MM.1S (cell line): ENCODE results near the gene APCDD1L.

Source experiments
- DNase-seq: peaks from one replicate; pipeline ENCODE4 v3.0.0-alpha.2; 2015
- H2AFZ ChIP-seq: fragments of 300-600 bp; sonication (generic); 2 replicates; pipeline ENCODE4 v1.6.0; 2016; ENCODE audit warnings: antibody characterized with exemption, low read length
- H3F3A ChIP-seq: fragments of 300-600 bp; sonication (generic); 2 replicates; pipeline ENCODE4 v1.6.1; 2016; ENCODE audit warnings: mild to moderate bottlenecking, antibody characterized with exemption, low read length, moderate library complexity, mixed read lengths; ENCODE audit not compliant: insufficient read depth
- H3K27ac ChIP-seq: fragments of 300-600 bp; sonication (generic); 2 replicates; pipeline ENCODE4 v1.5.1; 2016; ENCODE audit warnings: mild to moderate bottlenecking, low read length
- H3K27me3 ChIP-seq: fragments of 300-600 bp; sonication (generic); replicated peaks from 2 replicates; pipeline ENCODE4 v1.6.0; 2016; ENCODE audit warnings: low read length; ENCODE audit not compliant: insufficient read depth
- H3K36me3 ChIP-seq: fragments of 300-600 bp; sonication (generic); replicated peaks from 2 replicates; pipeline ENCODE4 v1.6.1; 2016; ENCODE audit warnings: mild to moderate bottlenecking, low read length, mixed read lengths; ENCODE audit not compliant: insufficient read depth
- H3K4me1 ChIP-seq: fragments of 300-600 bp; sonication (generic); 2 replicates; pipeline ENCODE4 v1.6.1; 2016; ENCODE audit warnings: low read length, mixed read lengths
- H3K4me2 ChIP-seq: fragments of 300-600 bp; sonication (generic); 2 replicates; pipeline ENCODE4 v1.6.0; 2016; ENCODE audit warnings: low read depth, low read length
- H3K4me3 ChIP-seq: fragments of 300-600 bp; sonication (generic); 2 replicates; pipeline ENCODE4 v1.5.1; 2016; ENCODE audit warnings: low read length, mixed read lengths
- H3K79me2 ChIP-seq: fragments of 300-600 bp; sonication (generic); 2 replicates; pipeline ENCODE4 v1.6.1; 2016; ENCODE audit warnings: mixed run types, low read length, mixed read lengths
- H3K9ac ChIP-seq: fragments of 300-600 bp; sonication (generic); 2 replicates; pipeline ENCODE4 v1.6.1; 2016; ENCODE audit warnings: low read length, mixed read lengths
- H3K9me2 ChIP-seq: fragments of 300-600 bp; sonication (generic); replicated peaks from 2 replicates; pipeline ENCODE4 v1.6.1; 2016; ENCODE audit warnings: mild to moderate bottlenecking, low read length, mixed read lengths; ENCODE audit not compliant: insufficient read depth
- H3K9me3 ChIP-seq: fragments of 300-600 bp; sonication (generic); replicated peaks from 2 replicates; pipeline ENCODE4 v1.6.1; 2016; ENCODE audit warnings: mild to moderate bottlenecking, low read length, mixed read lengths; ENCODE audit not compliant: insufficient read depth
- H4K20me1 ChIP-seq: fragments of 300-600 bp; sonication (generic); 2 replicates; pipeline ENCODE4 v1.6.1; 2016; ENCODE audit warnings: mild to moderate bottlenecking, low read length, moderate library complexity, mixed read lengths; ENCODE audit not compliant: insufficient read depth
- EZH2 ChIP-seq: fragments of 300-600 bp; sonication (generic); optimal IDR thresholded peaks from 2 replicates; pipeline ENCODE3; 2017; ENCODE audit warnings: low read depth, mild to moderate bottlenecking, antibody characterized with exemption, low read length, mixed read lengths
- EZH2phosphoT487 ChIP-seq: fragments of 300-600 bp; sonication (generic); IDR thresholded peaks from 2 replicates; pipeline ENCODE4 v1.6.1; 2018; ENCODE audit warnings: antibody characterized with exemption, low read length
- TF ChIP-seq, protein P1 (sequence below): fragments of 300-600 bp; sonication (generic); IDR thresholded peaks from 2 replicates; pipeline ENCODE4 v1.5.1; 2016; ENCODE audit warnings: antibody characterized with exemption, low read length, mixed read lengths

APCDD1L gene

DNA sequence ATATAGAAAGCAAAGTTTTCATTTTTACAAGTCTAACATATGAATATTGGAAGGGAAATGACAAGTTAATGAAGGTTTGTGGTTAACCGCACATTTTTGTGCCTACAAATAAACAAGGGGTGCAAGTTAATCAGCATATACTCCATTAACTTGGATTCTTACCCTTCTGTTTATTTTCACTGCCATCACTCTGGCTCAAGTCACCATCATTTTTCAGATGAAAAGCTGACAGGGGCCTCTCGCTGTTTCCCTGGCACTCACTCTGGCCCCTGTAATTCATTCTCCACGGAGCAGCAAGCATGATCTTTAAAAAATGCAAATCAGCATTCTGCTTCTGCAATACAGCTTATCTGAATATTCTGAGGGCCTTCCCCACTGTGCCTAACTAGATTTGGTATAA is 29.8 kb downstream of the APCDD1L start:
- Histone ChIP-seq H3K4me1 (no peaks in the 10 kb centered on the region), H3K36me3 (no peaks in the 10 kb centered on the region), H3K9ac (no peak overlapping the region), H3K27me3 (no peaks in the 10 kb centered on the region), H3K4me3 (no peak overlapping the region), H3K79me2 (no peaks in the 10 kb centered on the region), H3K9me3 (no peaks in the 10 kb centered on the region), H2AFZ (no peak overlapping the region), H3K4me2 (no peak overlapping the region), H3F3A (no peaks in the 10 kb centered on the region), H3K9me2 (no peaks in the 10 kb centered on the region), H4K20me1 (no peaks in the 10 kb centered on the region), H3K27ac (no peak overlapping the region)
- TF ChIP-seq EZH2 (no peak), EZH2phosphoT487 (no peak)
- TF ChIP-seq, protein P1, sequence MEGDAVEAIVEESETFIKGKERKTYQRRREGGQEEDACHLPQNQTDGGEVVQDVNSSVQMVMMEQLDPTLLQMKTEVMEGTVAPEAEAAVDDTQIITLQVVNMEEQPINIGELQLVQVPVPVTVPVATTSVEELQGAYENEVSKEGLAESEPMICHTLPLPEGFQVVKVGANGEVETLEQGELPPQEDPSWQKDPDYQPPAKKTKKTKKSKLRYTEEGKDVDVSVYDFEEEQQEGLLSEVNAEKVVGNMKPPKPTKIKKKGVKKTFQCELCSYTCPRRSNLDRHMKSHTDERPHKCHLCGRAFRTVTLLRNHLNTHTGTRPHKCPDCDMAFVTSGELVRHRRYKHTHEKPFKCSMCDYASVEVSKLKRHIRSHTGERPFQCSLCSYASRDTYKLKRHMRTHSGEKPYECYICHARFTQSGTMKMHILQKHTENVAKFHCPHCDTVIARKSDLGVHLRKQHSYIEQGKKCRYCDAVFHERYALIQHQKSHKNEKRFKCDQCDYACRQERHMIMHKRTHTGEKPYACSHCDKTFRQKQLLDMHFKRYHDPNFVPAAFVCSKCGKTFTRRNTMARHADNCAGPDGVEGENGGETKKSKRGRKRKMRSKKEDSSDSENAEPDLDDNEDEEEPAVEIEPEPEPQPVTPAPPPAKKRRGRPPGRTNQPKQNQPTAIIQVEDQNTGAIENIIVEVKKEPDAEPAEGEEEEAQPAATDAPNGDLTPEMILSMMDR, result no peak
- DNase-seq, result no peak

DNA sequence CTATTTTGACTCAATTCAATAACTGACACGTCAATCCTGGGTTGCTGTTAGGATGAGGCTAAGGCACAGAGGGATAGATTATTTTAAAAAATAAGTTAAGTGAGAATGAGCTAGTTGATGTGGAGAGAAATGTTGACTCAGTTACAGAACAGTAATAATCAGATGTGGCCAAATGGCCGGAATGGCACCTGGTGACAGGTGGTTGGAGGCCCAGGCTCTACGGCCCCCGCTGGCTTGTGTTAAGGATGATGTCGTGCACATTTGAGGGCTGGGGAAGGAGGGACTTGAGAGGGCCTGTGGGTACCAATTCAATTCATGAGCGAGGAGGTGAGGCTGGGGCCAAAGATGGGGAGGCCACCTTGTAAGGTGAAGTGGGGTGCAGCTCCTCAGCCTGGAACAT is 31.7 kb downstream of the APCDD1L start:
- H3K9me3 ChIP-seq, result no peaks in the 10 kb centered on the region

DNA sequence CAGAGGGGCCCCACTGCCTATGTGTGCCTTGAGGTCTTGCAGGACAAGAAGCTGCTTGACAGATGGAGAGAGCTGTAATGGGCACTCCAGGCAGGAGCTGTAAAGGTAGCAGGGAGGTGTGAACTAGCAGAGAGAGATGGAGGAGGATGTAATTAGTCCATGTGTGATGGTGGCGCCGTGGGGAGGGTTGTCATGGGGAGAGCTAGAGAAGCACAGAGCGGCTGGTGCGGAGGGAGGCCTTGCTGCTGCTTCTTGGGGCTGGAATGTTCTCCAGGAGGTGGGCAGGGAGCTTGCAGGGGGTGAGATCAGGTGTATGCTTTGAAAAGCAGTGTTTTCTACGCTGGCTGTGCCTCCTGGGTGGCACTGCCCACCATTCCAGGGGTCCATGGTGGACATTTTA is 32.1 kb downstream of the APCDD1L start:
- Histone ChIP-seq H3K27me3 (no peaks in the 10 kb centered on the region), H3K36me3 (no peaks in the 10 kb centered on the region), H3K4me3 (no peak overlapping the region), H3F3A (no peaks in the 10 kb centered on the region), H2AFZ (no peak overlapping the region), H3K9ac (no peak overlapping the region), H4K20me1 (no peaks in the 10 kb centered on the region), H3K4me1 (no peaks in the 10 kb centered on the region), H3K27ac (no peak overlapping the region), H3K9me3 (no peaks in the 10 kb centered on the region), H3K4me2 (no peak overlapping the region), H3K79me2 (no peaks in the 10 kb centered on the region), H3K9me2 (no peaks in the 10 kb centered on the region)
- TF ChIP-seq EZH2phosphoT487, result no peak
- TF ChIP-seq, protein P1, result no peak
- TF ChIP-seq EZH2, result no peak
- DNase-seq, result no peak

More for the DNA sequence above, 31.7 kb downstream of the APCDD1L start:
- Histone ChIP-seq H3K4me2 (no peak overlapping the region), H3K36me3 (no peaks in the 10 kb centered on the region), H2AFZ (no peak overlapping the region), H3F3A (no peaks in the 10 kb centered on the region), H3K4me3 (no peak overlapping the region), H3K27ac (no peak overlapping the region), H3K9ac (no peak overlapping the region), H3K9me2 (no peaks in the 10 kb centered on the region), H3K27me3 (no peaks in the 10 kb centered on the region), H4K20me1 (no peaks in the 10 kb centered on the region), H3K79me2 (no peaks in the 10 kb centered on the region), H3K4me1 (no peaks in the 10 kb centered on the region)
- no peak for DNase-seq
- TF ChIP-seq, protein P1, result no peak
- no peak for TF ChIP-seq EZH2phosphoT487
- no peak for TF ChIP-seq EZH2
